Calu3 (cell line): ENCODE results near the gene IL17REL. TPM values are rescaled to one million over a fixed set of nuclear protein-coding genes. Genes with fewer than 3 reads are reported as not detected.
"Not testable (repeated sequence)": the region's sequence is repeated elsewhere in the genome, so short reads cannot be mapped to it uniquely, and the experiment has no call there.

Experiments used
- BruUV-seq: library from RNA; stranded (reverse); fragments of 400-500 nt; replicated peaks from 2 replicates; lab custom pipeline; 2021; lab: Mats Ljungman, UMichigan
- CTCF ChIA-PET: fragments of 300-600 bp; sonication (Branson Sonifier 250); formaldehyde crosslinking; loops from one replicate; lab custom pipeline; 2022; ENCODE audit warnings: antibody characterized with exemption; lab: Charles Lee
- DNase-seq: peaks from one replicate; pipeline ENCODE4 v3.0.0; 2022
- H3K27ac Mint-ChIP-seq: one replicate; pipeline ENCODE4 v1.8.0; 2022; ENCODE audit warnings: mixed read lengths; ENCODE audit not compliant: unreplicated experiment
- H3K27me3 Mint-ChIP-seq: one replicate; pipeline ENCODE4 v1.8.0; 2022; ENCODE audit warnings: mixed read lengths; ENCODE audit not compliant: unreplicated experiment
- H3K36me3 Mint-ChIP-seq: one replicate; pipeline ENCODE4 v1.8.0; 2022; ENCODE audit warnings: mild to moderate bottlenecking, moderate library complexity, mixed read lengths; ENCODE audit not compliant: insufficient read depth, unreplicated experiment
- H3K4me1 Mint-ChIP-seq: one replicate; pipeline ENCODE4 v1.8.0; 2022; ENCODE audit warnings: mild to moderate bottlenecking, low read depth, mixed read lengths; ENCODE audit not compliant: unreplicated experiment
- H3K4me3 Mint-ChIP-seq: one replicate; pipeline ENCODE4 v1.8.0; 2022; ENCODE audit warnings: mild to moderate bottlenecking, low read depth, moderate library complexity, mixed read lengths; ENCODE audit not compliant: unreplicated experiment
- H3K9me3 Mint-ChIP-seq: one replicate; pipeline ENCODE4 v1.8.0; 2022; ENCODE audit warnings: low read depth, mixed read lengths; ENCODE audit not compliant: unreplicated experiment
- intact Hi-C: fragments of 100-400 bp; cut with micrococcal nuclease; formaldehyde crosslinking; loops from one replicate; pipeline ENCODE4 v1.10.0; 2022; ENCODE audit not compliant: unreplicated experiment
- total RNA-seq: library from RNA; stranded (reverse); gene quantifications from 2 replicates; pipeline ENCODE4 v1.2.3, GENCODE V29; 2022
- TF ChIP-seq, protein P1 (sequence below): fragments of 200-600 bp; IDR thresholded peaks from one replicate; pipeline ENCODE4 v1.8.0; 2022; ENCODE audit warnings: antibody characterized with exemption; ENCODE audit not compliant: unreplicated experiment

Gene IL17REL
- total RNA-seq, 1 experiment from 2014 or later: not detected

DNA sequence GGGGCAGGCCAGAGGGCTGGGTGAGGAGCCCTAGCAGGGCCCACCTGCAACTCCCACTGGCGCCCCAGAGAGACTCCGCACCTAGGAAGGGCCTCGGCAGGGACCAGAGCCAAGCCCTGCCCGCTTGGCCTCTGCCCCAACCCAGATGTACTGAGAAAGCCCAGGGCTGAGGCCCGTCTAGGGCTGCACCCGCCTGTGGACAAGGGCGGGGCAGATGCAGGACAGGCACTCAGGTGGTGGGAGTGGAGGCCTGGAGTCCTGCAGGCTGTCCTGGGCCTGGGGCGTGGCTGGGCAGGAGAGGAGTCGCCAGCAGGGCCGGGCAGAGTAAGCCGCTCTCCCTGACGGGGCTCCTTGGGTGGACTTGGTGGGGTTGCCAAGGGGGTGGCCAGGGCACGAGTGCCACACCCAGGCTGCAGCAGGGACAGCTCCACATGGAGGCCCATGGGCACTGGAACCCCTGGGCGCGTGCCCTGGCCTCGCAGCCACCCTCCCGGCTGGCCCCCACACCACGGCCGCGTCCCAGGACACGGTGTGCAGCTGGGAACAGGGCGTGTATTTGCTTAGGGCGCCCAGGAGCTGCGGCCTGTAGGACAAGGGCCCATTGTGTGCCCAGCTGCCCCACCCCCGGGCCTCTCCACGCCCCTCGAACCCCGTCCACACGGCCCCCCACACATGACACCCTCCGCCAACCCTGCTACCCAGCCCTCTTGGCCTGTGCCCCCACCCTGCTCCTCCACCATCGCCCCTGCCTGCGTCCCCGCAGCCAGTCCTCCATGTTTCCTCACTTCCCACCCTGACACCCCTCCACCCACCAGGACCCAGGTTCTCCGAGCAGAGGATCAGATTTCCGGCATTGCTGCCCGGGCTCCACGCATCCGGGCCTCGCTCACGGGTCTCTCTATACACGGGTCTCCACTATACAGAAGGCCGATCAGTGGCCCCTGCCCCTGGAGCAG, 63.3 kb downstream of the IL17REL start:
- BruUV-seq: no TSS peak
- intact Hi-C loops: loop anchor here (2.0 kb wide), 1 partner anchor 14 kb away; no protein-coding TSS in a partner anchor
- H3K27me3 Mint-ChIP-seq: no peaks in the 10 kb centered on the region
- H3K9me3 Mint-ChIP-seq: no peaks in the 10 kb centered on the region
- peak overlapping the region; percentile 76 for H3K4me3 Mint-ChIP-seq
- TF ChIP-seq, protein P1, sequence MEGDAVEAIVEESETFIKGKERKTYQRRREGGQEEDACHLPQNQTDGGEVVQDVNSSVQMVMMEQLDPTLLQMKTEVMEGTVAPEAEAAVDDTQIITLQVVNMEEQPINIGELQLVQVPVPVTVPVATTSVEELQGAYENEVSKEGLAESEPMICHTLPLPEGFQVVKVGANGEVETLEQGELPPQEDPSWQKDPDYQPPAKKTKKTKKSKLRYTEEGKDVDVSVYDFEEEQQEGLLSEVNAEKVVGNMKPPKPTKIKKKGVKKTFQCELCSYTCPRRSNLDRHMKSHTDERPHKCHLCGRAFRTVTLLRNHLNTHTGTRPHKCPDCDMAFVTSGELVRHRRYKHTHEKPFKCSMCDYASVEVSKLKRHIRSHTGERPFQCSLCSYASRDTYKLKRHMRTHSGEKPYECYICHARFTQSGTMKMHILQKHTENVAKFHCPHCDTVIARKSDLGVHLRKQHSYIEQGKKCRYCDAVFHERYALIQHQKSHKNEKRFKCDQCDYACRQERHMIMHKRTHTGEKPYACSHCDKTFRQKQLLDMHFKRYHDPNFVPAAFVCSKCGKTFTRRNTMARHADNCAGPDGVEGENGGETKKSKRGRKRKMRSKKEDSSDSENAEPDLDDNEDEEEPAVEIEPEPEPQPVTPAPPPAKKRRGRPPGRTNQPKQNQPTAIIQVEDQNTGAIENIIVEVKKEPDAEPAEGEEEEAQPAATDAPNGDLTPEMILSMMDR: no peak
- peaks cover 17% of the 10 kb centered on the region for H3K4me1 Mint-ChIP-seq
- peaks cover 65% of the 10 kb centered on the region for H3K36me3 Mint-ChIP-seq
- H3K27ac Mint-ChIP-seq: peak overlapping the region; percentile 93
- peak; percentile 93 for DNase-seq
- CTCF ChIA-PET: interaction anchor here (1.2 to 2.2 kb wide), 3 partner anchors 15 to 81 kb away, joined by 3 to 6 read pairs (median 6); no protein-coding TSS in a partner anchor

DNA sequence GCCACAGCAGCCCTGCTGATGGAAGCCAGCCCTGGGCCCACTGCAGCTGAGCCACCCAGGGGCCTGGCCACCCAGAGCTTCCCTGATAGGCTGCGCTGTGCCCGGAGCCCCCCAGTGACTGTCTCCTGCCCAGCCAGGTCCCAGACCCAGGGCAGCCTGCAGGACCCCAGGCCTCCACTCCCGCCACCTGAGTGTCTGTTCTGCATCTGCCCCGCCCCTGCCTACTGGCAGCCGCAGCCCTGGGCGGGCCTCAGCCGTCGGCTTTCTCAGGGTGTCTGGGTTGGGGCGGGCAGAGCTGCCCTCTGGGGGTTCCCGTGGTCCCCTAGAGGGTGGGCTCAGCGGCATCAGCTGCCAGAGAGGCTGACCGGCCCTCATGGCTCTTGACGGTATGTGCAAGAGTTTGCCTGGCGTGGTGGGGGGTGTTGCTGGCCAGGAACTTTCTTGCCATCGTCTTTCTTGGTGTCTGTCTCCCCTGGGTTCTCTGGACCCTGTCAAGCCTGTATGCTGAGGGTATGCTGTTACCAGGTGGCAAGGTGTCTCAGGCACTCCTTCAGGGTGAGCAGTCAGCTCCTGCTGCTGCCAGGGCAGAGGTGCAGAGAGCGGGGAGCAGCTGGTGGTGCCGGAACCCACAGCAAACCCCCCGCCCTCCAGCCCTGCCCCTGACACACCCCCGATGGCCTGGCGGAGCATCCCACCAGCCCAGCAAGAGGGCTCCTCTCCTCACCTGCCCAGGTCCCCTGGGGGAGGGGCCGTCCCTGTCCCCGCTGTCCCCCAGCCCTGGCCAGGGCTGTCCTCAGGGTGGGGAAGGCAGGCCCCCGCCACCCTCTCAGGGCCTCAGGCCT, 64.2 kb downstream of the IL17REL start:
- Mint-ChIP-seq H3K4me1 (peaks cover 17% of the 10 kb centered on the region), H3K36me3 (peaks cover 61% of the 10 kb centered on the region), H3K27ac (peak overlapping the region; percentile 93), H3K4me3 (peak overlapping the region; percentile 76), H3K9me3 (no peaks in the 10 kb centered on the region), H3K27me3 (no peaks in the 10 kb centered on the region)
- DNase-seq: peak; percentile 52
- TF ChIP-seq, protein P1: no peak
- CTCF ChIA-PET: interaction anchor here (1.0 to 2.2 kb wide), 4 partner anchors 12 to 82 kb away, joined by 3 to 6 read pairs (median 4); partner anchors contain the start of gene PIM3
- intact Hi-C loops: loop anchor here (2.0 kb wide), 1 partner anchor 14 kb away; no protein-coding TSS in a partner anchor
- BruUV-seq: TSS peak; percentile 50

DNA sequence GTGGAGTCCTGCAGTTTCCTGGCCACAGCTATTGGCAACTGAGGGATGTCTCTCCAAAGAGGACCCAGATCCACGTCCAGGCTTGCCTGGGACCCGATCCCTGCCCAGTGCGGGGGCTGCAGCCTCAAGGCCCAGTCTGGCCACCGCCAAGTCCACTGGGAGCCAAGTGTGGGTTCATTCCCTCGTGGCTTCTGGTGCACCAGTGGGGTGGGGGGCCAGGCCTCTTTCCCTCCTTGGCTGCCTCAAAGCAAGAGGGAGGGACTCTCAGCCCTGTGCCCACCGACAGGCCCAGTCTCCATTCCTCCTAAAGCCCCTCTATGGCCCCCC, 65.3 kb downstream of the IL17REL start:
- BruUV-seq: no TSS peak
- peaks cover 11% of the 10 kb centered on the region for H3K4me1 Mint-ChIP-seq
- TF ChIP-seq, protein P1: no peak
- no peaks in the 10 kb centered on the region for H3K27me3 Mint-ChIP-seq
- H3K27ac Mint-ChIP-seq: no peak overlapping the region
- H3K9me3 Mint-ChIP-seq: no peaks in the 10 kb centered on the region
- no peak for DNase-seq
- H3K4me3 Mint-ChIP-seq: no peak overlapping the region
- CTCF ChIA-PET: interaction anchor here (0.6 to 1.1 kb wide), 4 partner anchors 11 to 221 kb away, joined by 3 to 11 read pairs (median 3); no protein-coding TSS in a partner anchor
- intact Hi-C loops: no loop called here
- peaks cover 50% of the 10 kb centered on the region for H3K36me3 Mint-ChIP-seq

DNA sequence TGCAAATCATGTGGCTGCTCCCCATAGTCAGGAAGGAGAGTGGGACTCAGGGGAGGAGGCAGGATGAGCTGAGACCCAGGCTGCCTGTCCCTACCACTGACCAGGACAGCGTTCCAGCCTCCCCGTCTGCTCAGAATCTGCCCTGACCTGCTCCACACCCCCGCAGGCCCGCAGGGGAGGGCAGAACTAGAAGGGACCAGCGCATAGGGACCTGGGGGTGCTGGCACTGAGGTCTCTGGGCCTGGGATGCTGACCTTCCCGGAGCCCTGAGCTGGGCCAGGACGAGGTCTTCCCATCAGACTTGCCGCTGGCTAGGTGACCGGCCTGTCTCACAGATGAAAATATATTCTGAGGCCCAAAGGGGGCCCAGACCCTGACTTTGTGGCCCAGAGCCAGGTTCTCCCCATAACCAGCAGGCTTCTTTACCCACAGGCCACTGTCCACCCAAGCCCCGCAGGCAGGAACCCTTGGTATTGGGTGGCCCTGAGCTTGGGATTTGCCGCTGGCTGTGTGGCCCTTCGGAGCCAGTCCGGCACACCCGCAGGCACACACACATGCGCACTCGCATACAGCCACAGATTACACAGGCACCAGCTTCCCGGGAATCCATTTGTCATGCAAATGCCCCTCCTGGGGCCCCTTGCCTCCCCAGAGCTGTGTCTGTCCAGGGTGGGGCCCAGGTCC, 65.8 kb downstream of the IL17REL start:
- H3K9me3 Mint-ChIP-seq: no peaks in the 10 kb centered on the region
- CTCF ChIA-PET: interaction anchor here (0.5 to 1.1 kb wide), 5 partner anchors 11 to 220 kb away, joined by 3 to 11 read pairs (median 3); no protein-coding TSS in a partner anchor
- H3K36me3 Mint-ChIP-seq: peaks cover 45% of the 10 kb centered on the region
- H3K4me1 Mint-ChIP-seq: peaks cover 8% of the 10 kb centered on the region
- no TSS peak for BruUV-seq
- DNase-seq: no peak
- H3K27ac Mint-ChIP-seq: no peak overlapping the region
- intact Hi-C loops: no loop called here
- TF ChIP-seq, protein P1: no peak
- H3K27me3 Mint-ChIP-seq: no peaks in the 10 kb centered on the region
- H3K4me3 Mint-ChIP-seq: no peak overlapping the region

DNA sequence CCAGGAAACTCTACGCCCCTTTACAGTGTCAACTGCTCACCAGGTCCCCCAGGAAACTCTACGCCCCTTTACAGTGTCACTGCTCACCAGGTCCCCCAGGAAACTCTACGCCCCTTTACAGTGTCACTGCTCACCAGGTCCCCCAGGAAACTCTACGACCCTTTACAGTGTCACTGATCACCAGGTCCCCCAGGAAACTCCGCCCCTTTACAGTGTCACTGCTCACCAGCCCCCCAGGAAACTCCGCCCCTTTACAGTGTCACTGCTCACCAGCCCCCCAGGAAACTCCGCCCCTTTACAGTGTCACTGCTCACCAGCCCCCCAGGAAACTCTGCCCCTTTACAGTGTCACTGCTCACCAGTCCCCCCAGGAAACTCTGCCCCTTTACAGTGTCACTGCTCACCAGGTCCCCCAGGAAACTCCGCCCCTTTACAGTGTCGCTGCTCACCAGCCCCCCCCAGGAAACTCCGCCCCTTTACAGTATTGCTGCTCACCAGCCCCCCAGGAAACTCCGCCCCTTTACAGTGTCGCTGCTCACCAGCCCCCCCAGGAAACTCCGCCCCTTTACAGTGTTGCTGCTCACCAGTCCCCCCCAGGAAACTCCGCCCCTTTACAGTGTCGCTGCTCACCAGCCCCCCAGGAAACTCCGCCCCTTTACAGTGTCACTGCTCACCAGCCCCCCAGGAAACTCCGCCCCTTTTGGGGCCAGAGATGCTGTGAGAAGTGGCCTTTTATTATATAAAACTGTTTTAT, 67.3 kb downstream of the IL17REL start:
- intact Hi-C loops, CTCF ChIA-PET, BruUV-seq, DNase-seq, H3K9me3 Mint-ChIP-seq, H3K4me1 Mint-ChIP-seq, H3K27me3 Mint-ChIP-seq, H3K4me3 Mint-ChIP-seq: not testable (repeated sequence)
- H3K36me3 Mint-ChIP-seq: peaks cover 30% of the 10 kb centered on the region
- H3K27ac Mint-ChIP-seq: peak overlapping the region; percentile 30
